GM12801 (cell line): ENCODE data around the gene MYPN.

ENCODE experiments used
- CTCF ChIP-seq: IDR thresholded peaks from one replicate; pipeline ENCODE4 v1.5.1; 2011; ENCODE audit warnings: control low read depth; ENCODE audit not compliant: insufficient read length; ENCODE audit errors: extremely low read depth

MYPN gene

DNA sequence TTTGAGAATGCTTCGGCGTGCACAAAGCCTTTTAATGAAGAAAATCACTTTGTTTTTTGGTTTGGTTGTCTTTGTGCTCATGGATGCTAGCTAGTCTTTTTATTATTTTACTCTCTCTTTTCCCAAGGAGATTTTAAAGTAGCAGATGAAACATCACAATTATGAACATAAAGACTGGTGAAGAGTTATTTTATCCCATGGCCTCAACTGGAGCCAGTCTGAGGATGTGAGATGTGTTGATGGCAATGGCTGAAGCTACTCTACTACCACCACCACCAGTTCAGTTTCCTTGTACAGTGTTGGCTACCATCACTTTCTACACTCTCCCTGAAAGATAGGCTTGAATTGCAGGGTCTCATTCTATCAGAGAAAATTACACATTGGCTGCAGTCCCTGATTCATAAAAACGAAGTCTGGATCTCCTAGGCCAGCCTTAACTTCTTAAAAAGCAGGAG is 33.7 kb upstream of the MYPN start:
- no peak for TF ChIP-seq CTCF

GRCh38 chr10:68077026-68077425 is 32.3 kb upstream of the MYPN start:
- no peak for TF ChIP-seq CTCF

DNA sequence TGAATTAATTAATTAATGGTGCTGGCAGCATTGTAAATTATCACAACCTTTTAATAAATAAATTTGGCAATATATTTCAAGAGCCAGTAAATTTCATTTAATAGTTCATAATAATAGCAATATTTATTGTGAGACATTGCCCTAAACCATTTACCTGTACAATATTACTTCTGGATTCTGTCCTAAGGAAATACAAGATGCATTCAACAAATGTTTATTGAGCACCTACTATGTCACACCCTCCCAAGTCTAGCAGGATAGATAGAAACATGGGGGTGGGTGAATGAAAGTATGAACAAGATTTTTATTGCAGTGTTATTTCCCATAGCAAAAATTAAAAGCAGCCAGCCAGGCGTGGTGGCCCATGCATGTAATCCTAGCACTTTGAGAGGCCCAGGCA is 29.9 kb upstream of the MYPN start:
- TF ChIP-seq CTCF, result no peak

GRCh38 chr10:68080853-68081431 is 28.3 kb upstream of the MYPN start:
- no peak for TF ChIP-seq CTCF

DNA sequence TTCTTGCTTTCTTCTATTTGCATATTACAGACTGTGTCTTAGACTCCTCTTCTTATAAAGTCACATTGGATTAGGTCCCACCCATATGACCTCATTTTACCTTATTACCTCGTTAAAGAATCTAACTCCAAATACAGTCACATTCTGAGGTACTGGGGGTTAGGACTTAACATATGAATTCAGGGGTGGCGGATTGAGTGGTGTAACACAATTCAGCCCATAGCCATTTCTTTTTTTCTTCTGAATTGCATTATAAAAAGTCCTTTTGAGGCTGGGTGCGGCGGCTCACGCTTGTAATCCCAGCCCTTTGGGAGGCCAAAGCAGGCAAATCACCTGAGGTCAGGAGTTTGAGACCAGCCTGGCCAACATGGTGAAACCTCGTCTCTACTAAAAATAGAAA is 27.4 kb upstream of the MYPN start:
- TF ChIP-seq CTCF, result no peak

DNA sequence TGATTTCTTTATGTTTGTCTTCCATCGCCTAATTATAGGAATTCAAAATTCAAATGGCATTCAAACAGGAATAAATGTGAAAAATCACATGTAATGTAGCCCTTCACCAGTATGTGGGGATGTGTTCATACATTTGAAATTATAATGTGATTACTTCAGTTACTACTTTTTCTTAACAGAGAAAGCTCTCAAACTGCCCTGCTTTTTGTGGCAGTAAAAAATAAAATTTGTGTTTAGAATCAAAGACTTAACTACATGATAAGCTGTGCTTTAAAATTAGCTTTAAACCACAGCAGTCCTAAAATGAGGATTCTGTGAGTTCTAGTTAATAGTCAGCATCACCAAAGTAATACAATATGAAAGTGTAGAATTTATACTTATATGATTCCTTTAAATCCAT is 26.4 kb upstream of the MYPN start:
- no peak for TF ChIP-seq CTCF

DNA sequence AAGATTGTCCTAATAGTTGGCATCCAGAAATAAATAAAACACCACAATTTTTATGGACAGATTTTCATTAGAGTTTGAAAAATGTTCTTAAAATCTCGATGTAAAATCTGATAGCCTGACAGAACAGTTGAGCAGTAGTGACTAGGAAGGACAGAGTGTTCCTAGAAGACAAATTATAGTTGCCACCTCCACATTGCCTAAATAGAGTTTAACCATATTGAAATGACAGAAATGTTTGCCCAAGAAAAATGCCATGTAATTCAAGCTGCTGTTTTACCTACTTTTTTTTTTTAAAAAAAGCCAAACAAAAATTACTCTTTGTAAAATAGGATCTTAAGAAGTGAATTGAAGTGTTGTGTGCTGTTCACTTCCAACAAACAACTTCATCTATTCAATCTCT is 25.3 kb upstream of the MYPN start:
- no peak for TF ChIP-seq CTCF
